Measurements from ENCODE around the gene SMPD4.

- no peak for TF ChIP-seq CTCF (IDR thresholded peaks at IDR 0.05)
- no peak for TF ChIP-seq POLR2A (IDR thresholded peaks at IDR 0.05)
- no peak for TF ChIP-seq EP300 (IDR thresholded peaks at IDR 0.05)
- TF ChIP-seq POLR2AphosphoS5 (IDR thresholded peaks at IDR 0.05) = no peak
These were observed 4.0 kb upstream of the SMPD4 start for GRCh38 chr2:130185436-130185835.

Data from gastroesophageal sphincter (tissue), 3 donors.